ENCODE measurements around the gene RUNX1. TPM values are rescaled to one million over a fixed set of nuclear protein-coding genes. Genes with fewer than 3 reads are reported as not detected.

The RUNX1 gene
- total and polyA plus RNA-seq, 2 donors (not counting 3 experiments of a cell fraction or from before 2014, with no cell fraction given) = 4.6 to 17.9 TPM

GRCh38 chr21:34818662-34819158, 230.4 kb downstream of the RUNX1 start:
- DNase-seq (ENCODE audit: low read depth, low spot score) = no peak
- intact Hi-C loops (cut with micrococcal nuclease) = no loop called here
- Histone ChIP-seq H3K27me3 (ENCODE audit: control insufficient read depth in 2 of 2, insufficient read depth in 2 of 2, low read length in 2 of 2) (no peaks in the 10 kb centered on the region), H2AFZ (ENCODE audit: low read depth, low read length) (no peak overlapping the region), H3K79me2 (ENCODE audit: control insufficient read depth, insufficient read depth, low read length) (peaks cover 11% of the 10 kb centered on the region), H3K4me2 (ENCODE audit: insufficient read depth, low read length) (no peak overlapping the region), H3K27ac (ENCODE audit: insufficient read depth, low read depth, low read length) (no peak overlapping the region), H3K4me1 (ENCODE audit: control insufficient read depth, extremely low read depth, insufficient read depth, low read length) (no peaks in the 10 kb centered on the region), H3K9me3 (replicated peaks; ENCODE audit: control insufficient read depth, insufficient read depth, low read length) (no peaks in the 10 kb centered on the region), H4K20me1 (replicated peaks; ENCODE audit: control insufficient read depth, extremely low read depth, insufficient read depth, low read length) (no peaks in the 10 kb centered on the region), H3K9ac (replicated peaks; ENCODE audit: extremely low read depth, insufficient read depth, low read length) (no peak overlapping the region), H3K36me3 (ENCODE audit: control insufficient read depth in 2 of 2, extremely low read depth in 1 of 2, insufficient read depth in 2 of 2, low read length in 2 of 2) (peaks cover 0 to 10% of the 10 kb centered on the region in 2 experiments), H3K9me1 (replicated peaks; ENCODE audit: control insufficient read depth, extremely low read depth, insufficient read depth, low read length) (no peaks in the 10 kb centered on the region), H3K4me3 (replicated peaks in 1 of 3; ENCODE audit: insufficient read depth in 1 of 3, low read depth in 1 of 3, low read length in 3 of 3) (no peak overlapping the region)
- dilution Hi-C loops (cut with MboI; ENCODE audit: extremely low pct_ligation_motif_present, low sequenced_read_pairs) = no loop called here
- FAIRE-seq = no peak
- TF ChIP-seq CTCF (IDR thresholded peaks at IDR 0.05; ENCODE audit: extremely low read depth in 1 of 2, insufficient read depth in 1 of 2, low read depth in 1 of 2, low read length in 2 of 2) (no peak), JUN (IDR thresholded peaks at IDR 0.05; ENCODE audit: borderline replicate concordance, insufficient read depth, insufficient read length, low read depth) (no peak), POLR2AphosphoS5 (IDR thresholded peaks at IDR 0.05; ENCODE audit: insufficient read depth, low read depth, low read length) (no peak), MYC (IDR thresholded peaks at IDR 0.05; ENCODE audit: low read depth, low read length) (no peak)
- ChIA-PET CTCF (interaction anchor here (0.9 kb wide), 1 partner anchor 18 kb away, joined by 3 read pairs; no protein-coding TSS in a partner anchor), POLR2A (no interaction called here)
- BruUV-seq (replicated peaks) = no TSS peak

Data from endothelial cell of umbilical vein (primary cell).